A673 (cell line): Measurements from ENCODE around the gene PROKR2.

ENCODE experiments used
- EZH2 ChIP-seq: fragments of 200-600 bp; sonication (generic); IDR thresholded peaks from 2 replicates; pipeline ENCODE4 v1.6.1; 2017; ENCODE audit warnings: borderline replicate concordance, low read depth, mild to moderate bottlenecking, mixed read lengths, antibody characterized with exemption, low read length; ENCODE audit not compliant: poor library complexity, severe bottlenecking
- TF ChIP-seq, protein P1 (sequence below): fragments of 300-800, 200-600 bp; sonication (generic); conservative IDR thresholded peaks from 2 replicates; pipeline ENCODE4 v1.5.1; 2017; ENCODE audit warnings: low read depth, mild to moderate bottlenecking, antibody characterized with exemption, low read length, moderate library complexity, mixed read lengths

DNA sequence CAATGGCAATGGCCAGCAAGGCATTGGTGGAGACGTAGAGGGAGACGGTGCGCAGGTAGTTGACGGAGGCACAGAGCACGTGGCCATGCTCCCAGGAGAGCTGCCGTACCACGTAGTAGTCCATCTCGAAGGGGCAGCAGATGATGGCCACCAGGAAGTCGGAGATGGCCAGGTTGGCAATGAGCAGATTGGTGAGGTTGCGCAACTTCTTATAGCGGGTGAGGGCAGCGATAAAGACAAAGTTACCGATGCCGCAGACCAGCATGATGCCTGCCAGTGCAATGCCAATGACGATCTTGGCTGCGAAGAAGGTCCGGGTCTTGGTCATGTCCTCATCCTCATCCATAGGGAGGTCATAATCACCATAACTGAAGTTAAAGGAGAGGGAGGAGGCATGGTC is 2.8 kb downstream of the PROKR2 start:
- TF ChIP-seq, protein P1, sequence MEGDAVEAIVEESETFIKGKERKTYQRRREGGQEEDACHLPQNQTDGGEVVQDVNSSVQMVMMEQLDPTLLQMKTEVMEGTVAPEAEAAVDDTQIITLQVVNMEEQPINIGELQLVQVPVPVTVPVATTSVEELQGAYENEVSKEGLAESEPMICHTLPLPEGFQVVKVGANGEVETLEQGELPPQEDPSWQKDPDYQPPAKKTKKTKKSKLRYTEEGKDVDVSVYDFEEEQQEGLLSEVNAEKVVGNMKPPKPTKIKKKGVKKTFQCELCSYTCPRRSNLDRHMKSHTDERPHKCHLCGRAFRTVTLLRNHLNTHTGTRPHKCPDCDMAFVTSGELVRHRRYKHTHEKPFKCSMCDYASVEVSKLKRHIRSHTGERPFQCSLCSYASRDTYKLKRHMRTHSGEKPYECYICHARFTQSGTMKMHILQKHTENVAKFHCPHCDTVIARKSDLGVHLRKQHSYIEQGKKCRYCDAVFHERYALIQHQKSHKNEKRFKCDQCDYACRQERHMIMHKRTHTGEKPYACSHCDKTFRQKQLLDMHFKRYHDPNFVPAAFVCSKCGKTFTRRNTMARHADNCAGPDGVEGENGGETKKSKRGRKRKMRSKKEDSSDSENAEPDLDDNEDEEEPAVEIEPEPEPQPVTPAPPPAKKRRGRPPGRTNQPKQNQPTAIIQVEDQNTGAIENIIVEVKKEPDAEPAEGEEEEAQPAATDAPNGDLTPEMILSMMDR = no peak
- TF ChIP-seq EZH2 = no peak
